GM10248 (cell line): ENCODE data around the gene CDH16.
"Not testable (repeated sequence)": the region's sequence is repeated elsewhere in the genome, so short reads cannot be mapped to it uniquely, and the experiment has no call there.

Experiments
- CTCF ChIA-PET: fragments of 300-600 bp; sonication (Branson Sonifier 250); formaldehyde crosslinking; extraction: SDS; loops from one replicate; lab custom pipeline; 2021; ENCODE audit warnings: antibody characterized with exemption; lab: Yijun Ruan, JAX
- POLR2A ChIA-PET: fragments of 350-650 bp; sonication (Branson Sonifier 250); formaldehyde crosslinking; extraction: SDS; loops from one replicate; lab custom pipeline; 2020; ENCODE audit warnings: antibody characterized with exemption; lab: Yijun Ruan, JAX
- DNase-seq: peaks from one replicate; pipeline ENCODE4 v3.0.0; 2012; ENCODE audit errors: extremely low spot score
- TF ChIP-seq, protein P1 (sequence below): IDR thresholded peaks from 2 replicates; pipeline ENCODE4 v1.5.1; 2012; ENCODE audit warnings: mild to moderate bottlenecking, low read depth; ENCODE audit errors: extremely low read depth, missing control alignments, control extremely low read depth

Gene CDH16

DNA sequence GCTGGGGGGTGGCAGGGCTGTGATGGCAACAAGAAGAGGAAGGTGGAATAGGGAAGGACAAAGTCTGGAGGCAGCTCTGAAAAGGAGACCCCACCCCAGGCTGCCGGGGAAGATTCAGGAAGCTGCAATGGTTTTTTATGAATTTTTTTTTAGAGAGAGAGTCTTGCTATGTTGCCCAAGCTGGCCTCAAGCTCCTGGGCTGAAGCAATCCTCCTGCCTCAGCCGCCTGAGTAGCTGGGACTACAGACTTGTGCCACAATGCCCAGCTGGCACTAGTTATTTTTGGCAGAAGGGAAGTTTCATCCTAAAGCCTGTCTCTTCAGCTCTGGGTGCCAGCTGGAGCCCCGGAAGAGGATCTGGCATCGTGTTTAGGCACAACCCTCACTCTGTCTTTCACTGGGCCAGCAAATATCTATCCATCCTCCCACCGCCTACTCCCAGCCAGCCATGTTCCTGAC is 41.0 kb upstream of the CDH16 start:
- CTCF ChIA-PET = interaction anchor here (0.8 to 7.0 kb wide), 11 partner anchors 12 to 301 kb away, joined by 3 to 32 read pairs (median 3); no protein-coding TSS in a partner anchor
- POLR2A ChIA-PET = no interaction called here
- DNase-seq = no peak
- TF ChIP-seq, protein P1, sequence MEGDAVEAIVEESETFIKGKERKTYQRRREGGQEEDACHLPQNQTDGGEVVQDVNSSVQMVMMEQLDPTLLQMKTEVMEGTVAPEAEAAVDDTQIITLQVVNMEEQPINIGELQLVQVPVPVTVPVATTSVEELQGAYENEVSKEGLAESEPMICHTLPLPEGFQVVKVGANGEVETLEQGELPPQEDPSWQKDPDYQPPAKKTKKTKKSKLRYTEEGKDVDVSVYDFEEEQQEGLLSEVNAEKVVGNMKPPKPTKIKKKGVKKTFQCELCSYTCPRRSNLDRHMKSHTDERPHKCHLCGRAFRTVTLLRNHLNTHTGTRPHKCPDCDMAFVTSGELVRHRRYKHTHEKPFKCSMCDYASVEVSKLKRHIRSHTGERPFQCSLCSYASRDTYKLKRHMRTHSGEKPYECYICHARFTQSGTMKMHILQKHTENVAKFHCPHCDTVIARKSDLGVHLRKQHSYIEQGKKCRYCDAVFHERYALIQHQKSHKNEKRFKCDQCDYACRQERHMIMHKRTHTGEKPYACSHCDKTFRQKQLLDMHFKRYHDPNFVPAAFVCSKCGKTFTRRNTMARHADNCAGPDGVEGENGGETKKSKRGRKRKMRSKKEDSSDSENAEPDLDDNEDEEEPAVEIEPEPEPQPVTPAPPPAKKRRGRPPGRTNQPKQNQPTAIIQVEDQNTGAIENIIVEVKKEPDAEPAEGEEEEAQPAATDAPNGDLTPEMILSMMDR = no peak

DNA sequence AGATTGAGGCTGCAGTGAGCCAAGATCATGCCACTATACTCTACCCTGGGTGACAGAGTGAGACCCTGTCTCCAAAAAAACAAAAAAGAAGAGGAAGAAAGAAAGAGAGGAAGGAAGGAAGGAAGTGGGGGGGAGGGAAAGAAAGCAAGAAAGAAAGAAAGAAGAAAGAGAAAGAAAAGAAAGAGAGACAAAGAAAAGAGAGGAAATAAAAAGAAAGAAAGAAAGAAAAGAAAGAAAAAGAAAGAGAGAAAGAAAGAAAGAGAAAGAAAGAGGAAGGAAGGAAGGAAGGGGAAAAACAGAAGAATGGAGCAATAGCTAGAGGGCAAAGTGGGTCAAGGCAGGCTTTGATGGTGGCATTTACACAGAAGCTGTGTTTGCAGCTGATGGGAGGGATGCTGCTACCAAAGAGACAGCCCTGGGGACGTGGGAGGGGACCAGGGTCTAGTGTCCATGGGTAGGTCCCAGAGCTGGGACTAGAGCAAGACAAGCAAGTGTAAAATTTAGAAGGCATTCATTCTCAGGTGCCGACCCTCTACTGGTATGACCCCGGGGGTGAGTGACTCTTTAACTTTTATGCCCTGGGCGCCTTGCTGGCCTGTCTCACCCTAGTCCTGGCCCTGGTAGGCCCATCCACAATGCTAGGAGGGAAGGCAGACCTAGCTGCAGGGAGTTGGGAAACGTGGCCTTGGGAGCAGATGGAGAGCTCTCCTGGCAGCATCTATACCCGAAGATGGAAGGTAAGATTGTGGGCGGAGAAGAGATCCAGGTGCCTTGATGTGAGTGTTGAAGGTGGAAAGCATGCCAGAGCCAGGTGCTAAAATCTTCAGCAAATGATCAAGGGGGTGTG is 40.4 kb upstream of the CDH16 start:
- ChIA-PET POLR2A (no interaction called here), CTCF (interaction anchor here (0.8 to 7.0 kb wide), 10 partner anchors 12 to 302 kb away, joined by 3 to 32 read pairs (median 3); partner anchors contain the start of gene NOL3)
- no peak for DNase-seq
- TF ChIP-seq, protein P1 = no peak

DNA sequence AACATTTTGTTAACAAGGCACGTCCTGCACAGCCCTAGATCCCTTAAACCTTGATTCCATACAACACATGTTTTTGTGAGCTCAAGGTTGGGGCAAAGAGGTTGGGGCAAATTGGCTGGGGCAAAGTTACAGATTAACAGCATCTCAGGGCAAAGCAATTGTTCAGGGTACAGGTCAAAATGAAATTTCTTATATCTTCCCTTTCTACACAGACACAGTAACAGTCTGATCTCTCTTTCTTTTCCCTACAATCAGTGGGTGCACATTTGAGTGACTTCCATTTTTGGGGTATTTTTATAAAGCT is 37.4 kb upstream of the CDH16 start:
- DNase-seq, POLR2A ChIA-PET: not testable (repeated sequence)
- CTCF ChIA-PET = interaction anchor here (1.3 to 7.0 kb wide), 9 partner anchors 9 to 229 kb away, joined by 3 to 32 read pairs (median 4); no protein-coding TSS in a partner anchor

DNA sequence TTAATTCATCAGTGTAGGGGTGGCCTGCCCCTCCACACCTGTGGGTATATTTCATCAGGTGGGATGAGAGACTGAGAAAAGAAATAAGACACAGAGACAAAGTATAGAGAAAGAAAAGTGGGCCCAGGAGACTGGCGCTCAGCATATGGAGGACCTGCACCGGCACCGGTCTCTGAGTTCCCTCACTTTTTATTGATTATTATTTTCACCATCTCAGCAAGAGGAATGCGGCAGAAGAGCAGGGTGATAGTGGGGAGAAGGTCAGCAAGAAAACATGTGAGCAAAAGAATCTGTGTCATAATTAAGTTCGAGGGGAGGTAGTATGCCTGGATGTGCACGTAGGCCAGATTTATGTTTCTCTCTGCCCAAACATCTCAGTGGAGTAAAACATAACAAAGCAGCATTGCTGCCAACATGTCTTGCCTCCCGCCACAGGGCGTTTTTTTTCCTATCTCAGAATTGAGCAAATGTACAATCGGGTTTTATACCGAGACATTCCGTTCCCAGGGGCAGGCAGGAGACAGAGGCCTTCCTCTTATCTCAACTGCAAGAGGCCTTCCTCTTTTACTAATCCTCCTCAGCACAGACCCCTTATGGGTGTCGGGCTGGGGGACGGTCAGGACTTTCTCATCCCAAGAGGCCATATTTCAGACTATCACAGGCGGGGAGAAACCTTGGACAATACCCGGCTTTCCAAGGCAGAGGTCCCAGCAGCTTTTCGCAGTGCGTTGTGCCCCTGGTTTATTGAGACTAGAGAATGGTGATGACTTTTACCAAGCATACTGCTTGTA is 36.9 kb upstream of the CDH16 start:
- CTCF ChIA-PET = interaction anchor here (1.3 to 7.0 kb wide), 5 partner anchors 9 to 229 kb away, joined by 3 to 32 read pairs (median 5); no protein-coding TSS in a partner anchor
- DNase-seq, POLR2A ChIA-PET: not testable (repeated sequence)

DNA sequence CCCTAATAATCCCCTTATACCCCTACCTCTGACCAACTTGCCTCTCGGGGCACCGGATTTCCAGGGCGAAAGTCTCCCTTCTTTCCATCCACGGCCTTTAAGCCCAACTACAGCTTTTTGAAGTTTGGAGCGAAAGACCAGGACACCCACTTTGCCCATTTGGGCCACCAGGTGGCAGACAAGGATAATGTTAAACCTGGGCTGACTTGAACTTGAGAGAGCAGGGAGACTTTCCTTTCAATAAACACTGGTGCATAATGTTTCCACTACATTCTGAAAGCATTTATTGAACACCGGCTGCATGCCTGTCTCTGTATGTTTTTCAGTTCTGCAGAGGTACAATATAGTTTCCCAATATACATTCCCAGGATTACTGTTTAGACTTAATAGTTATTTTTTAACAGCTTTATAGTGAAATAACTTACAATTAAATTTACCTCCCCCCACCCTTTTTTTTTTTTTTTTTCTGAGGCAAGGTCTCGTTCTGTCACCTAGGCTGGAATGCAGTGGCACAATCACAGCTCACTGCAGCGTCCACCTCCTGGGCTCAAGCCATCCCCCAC is 35.5 kb upstream of the CDH16 start:
- TF ChIP-seq, protein P1 = peak; percentile 84
- ChIA-PET POLR2A (no interaction called here), CTCF (interaction anchor here (0.7 to 4.2 kb wide), 36 partner anchors 8 to 510 kb away, joined by 3 to 28 read pairs (median 4); partner anchors contain the start of genes B3GNT9, CES3, CES4A and FBXL8)
- peak; percentile 79 for DNase-seq

DNA sequence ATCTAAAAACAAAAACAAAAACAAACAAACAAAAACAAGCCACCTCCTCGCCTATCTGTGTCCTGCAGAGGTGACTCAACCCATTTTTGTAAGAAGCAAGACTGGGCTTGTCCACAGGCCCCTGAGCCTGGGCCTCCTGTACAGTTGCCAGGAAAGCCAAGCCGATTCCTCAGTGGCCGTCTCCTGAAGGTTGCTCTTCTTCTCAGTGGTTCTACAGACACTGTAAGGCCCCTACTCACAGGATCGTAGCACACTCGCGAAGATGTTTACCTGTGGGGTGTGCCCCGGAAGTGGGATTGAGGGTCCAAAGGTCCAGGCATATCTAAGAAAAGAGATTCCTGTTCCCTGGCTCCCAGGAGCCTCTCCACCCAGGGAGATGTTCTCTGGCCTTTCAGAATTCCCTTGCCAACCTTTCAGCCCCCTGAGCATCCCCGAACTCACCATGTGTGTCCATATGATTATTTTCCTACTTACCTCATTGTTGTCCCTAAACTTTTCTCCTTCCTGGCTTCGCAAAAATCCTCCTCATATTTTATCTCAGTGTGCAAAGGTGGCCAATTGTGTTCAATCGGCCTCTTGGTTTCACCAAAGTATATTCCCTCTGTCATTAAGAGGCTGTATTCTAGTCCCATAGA is 34.9 kb upstream of the CDH16 start:
- DNase-seq = no peak
- CTCF ChIA-PET = interaction anchor here (0.7 to 4.2 kb wide), 38 partner anchors 9 to 510 kb away, joined by 3 to 28 read pairs (median 4); partner anchors contain the start of genes B3GNT9, CES3, CES4A and CIAO2B
- POLR2A ChIA-PET = no interaction called here
- TF ChIP-seq, protein P1 = no peak
